ENCODE measurements around the gene BCKDHB.

BCKDHB gene

GRCh38 chr6:80335121-80335531, 228.7 kb downstream of the BCKDHB start:
- no peak for DNase-seq

- no peak for DNase-seq
Observed at GRCh38 chr6:80336911-80337310, 230.4 kb downstream of the BCKDHB start.

GRCh38 chr6:80338201-80338836, 231.8 kb downstream of the BCKDHB start:
- DNase-seq, result peak; percentile 75

GRCh38 chr6:80339421-80339820, 232.9 kb downstream of the BCKDHB start:
- DNase-seq, result no peak

- DNase-seq, result no peak
Observed at GRCh38 chr6:80340280-80340679, 233.8 kb downstream of the BCKDHB start.

GRCh38 chr6:80340686-80341085, 234.2 kb downstream of the BCKDHB start:
- no peak for DNase-seq

- DNase-seq, result no peak
Observed at GRCh38 chr6:80341330-80341729, 234.9 kb downstream of the BCKDHB start.

- no peak for DNase-seq
Observed at GRCh38 chr6:80343511-80343910, 237.0 kb downstream of the BCKDHB start.

- DNase-seq, result no peak
Observed at GRCh38 chr6:80347101-80347500, 240.6 kb downstream of the BCKDHB start.

- DNase-seq, result peak; percentile 59
Observed at GRCh38 chr6:80348263-80348662, 241.8 kb downstream of the BCKDHB start.

GRCh38 chr6:80356000-80356399, 249.5 kb downstream of the BCKDHB start:
- DNase-seq, result no peak

GRCh38 chr6:80356545-80356944, 250.1 kb downstream of the BCKDHB start:
- no peak for DNase-seq

- no peak for DNase-seq
Observed at GRCh38 chr6:80357081-80357480, 250.6 kb downstream of the BCKDHB start.

GRCh38 chr6:80357674-80358073, 251.2 kb downstream of the BCKDHB start:
- DNase-seq, result no peak

GRCh38 chr6:80363501-80364122, 257.1 kb downstream of the BCKDHB start:
- no peak for DNase-seq

GRCh38 chr6:80364149-80364548, 257.7 kb downstream of the BCKDHB start:
- DNase-seq, result peak; percentile 45

- DNase-seq, result peak; percentile 41
Observed at GRCh38 chr6:80366051-80366450, 259.6 kb downstream of the BCKDHB start.

GRCh38 chr6:80366714-80367113, 260.2 kb downstream of the BCKDHB start:
- peak; percentile 67 for DNase-seq

GRCh38 chr6:80376411-80376810, 269.9 kb downstream of the BCKDHB start:
- no peak for DNase-seq

GRCh38 chr6:80380566-80380965, 274.1 kb downstream of the BCKDHB start:
- DNase-seq, result no peak

- DNase-seq, result peak; percentile 75
Observed at GRCh38 chr6:80382811-80383210, 276.3 kb downstream of the BCKDHB start.

GRCh38 chr6:80388507-80388906, 282.0 kb downstream of the BCKDHB start:
- DNase-seq, result no peak

Data from right hindlimb (tissue), 1 donor.